ENCODE measurements around the gene CLPTM1L. TPM values are rescaled to one million over a fixed set of nuclear protein-coding genes. Genes with fewer than 3 reads are reported as not detected.
"Not testable (repeated sequence)": the region's sequence is repeated elsewhere in the genome, so short reads cannot be mapped to it uniquely, and the experiment has no call there.

CLPTM1L gene
- total RNA-seq, 1 experiment from 2014 or later = 925 TPM

DNA sequence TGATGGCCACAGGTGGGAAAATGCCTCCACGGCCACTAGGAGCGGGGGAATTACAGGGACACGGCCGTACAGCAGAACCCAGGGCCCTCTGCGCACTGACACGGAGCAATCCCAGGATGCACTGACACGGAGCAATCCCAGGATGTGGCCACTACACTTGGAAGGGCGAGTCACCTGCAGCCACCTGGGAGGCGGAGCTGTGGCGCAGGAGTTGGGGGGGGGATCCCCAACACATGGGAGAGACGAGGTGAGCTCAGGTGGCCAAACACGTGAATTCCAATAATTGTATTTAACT, 6.8 kb downstream of the CLPTM1L start:
- Histone ChIP-seq H3K4me3 (no peak overlapping the region), H3K36me3 (peaks cover 87% of the 10 kb centered on the region), H3K27me3 (no peaks in the 10 kb centered on the region), H3K9me3 (no peaks in the 10 kb centered on the region)
- DNase-seq = no peak

DNA sequence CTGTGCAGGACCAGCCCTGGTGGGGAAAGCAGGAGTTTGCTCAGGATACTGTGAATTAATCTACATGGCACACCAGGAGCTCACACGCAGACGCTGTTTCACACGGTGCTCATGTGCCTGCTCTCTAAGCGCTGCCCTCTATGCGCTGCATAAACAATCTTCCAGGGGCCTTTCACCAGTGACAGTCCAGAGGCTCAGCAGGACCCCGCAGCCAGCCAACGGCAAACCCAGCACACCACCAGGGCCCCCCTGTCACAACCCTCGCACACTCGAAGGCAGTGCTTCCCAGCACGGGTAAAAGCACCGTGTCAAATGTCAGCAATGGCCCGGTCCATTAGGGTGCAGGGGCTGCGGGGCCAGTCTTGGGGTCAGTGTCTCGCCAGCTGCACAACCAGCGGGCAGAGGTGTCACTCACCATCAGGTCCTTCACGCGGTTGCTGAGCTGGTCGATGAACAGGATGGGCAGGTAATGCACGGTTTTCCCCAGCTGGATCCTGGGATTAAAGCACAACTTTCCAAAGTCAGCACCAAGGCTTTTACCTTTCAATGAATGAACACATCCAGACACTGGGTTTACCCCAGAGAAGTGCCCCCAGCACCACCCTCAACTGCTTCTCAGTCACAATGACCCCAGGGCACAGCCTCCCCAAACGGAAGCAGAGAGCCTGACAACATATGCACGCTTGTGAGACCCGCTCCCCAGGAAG, 7.3 kb downstream of the CLPTM1L start:
- no peak overlapping the region for H3K4me3 ChIP-seq
- H3K9me3 ChIP-seq = no peaks in the 10 kb centered on the region
- no peaks in the 10 kb centered on the region for H3K27me3 ChIP-seq
- DNase-seq = no peak
- peaks cover 83% of the 10 kb centered on the region for H3K36me3 ChIP-seq

DNA sequence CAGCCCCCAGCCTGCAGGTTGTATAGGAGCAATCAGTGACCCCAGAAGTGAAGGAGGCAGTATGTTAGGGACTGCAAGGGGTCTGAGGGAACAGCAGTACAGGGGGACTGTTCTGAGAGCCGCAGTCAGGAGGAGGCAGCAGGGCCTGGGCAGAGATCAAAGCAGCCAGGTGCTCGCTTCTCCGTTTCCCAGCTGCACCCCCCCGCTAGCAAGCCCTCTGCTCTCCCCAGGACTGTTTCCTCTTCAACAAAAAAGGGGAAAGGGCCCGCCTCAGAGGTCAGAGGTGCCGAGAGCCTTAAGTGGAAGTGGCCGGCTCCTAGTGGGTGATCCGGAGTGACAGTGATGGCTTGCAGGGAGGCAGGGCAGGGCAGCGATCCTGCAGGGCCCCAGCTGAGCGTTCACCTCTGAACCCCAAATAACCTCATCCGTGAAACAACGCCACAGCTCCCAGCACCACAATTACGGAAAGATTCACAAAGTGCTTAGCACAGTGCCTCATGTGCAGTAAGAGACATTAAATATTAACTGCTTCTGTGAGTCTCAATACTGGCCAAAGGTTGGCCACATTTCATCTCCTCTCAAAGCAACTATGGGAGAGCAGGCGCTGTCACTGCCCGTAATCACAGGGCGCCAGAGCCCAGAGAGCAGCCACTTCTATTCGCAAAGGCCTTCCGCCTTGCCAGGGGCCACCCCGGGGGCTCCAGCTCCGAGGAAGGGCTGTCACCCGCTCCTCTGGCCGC, 8.0 kb downstream of the CLPTM1L start:
- Histone ChIP-seq H3K27me3 (no peaks in the 10 kb centered on the region), H3K36me3 (peaks cover 83% of the 10 kb centered on the region), H3K4me3 (no peak overlapping the region), H3K9me3 (no peaks in the 10 kb centered on the region)
- no peak for DNase-seq

DNA sequence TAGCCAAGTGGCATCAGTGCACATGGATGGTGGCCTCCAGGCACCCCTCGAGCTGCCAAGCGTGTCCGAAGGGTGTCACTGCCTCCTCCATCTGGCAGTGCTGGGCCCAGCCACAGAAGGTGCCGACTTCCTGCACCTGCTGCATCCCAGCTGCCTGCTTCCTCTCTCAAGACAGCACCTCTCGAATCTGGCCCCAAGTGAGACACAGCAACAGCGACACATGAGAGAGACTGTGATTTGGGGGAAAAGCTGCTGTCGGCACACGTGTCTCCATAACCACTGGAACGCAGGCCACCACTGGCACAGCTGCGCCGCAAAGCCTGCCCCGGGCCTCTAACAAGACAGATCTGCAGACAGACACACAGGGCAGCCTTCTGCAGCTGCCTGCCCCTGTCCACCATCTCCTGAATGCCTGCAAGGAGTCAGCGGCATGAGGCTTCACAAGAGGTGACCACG, 8.8 kb downstream of the CLPTM1L start:
- Histone ChIP-seq H3K4me3 (no peak overlapping the region), H3K9me3 (no peaks in the 10 kb centered on the region), H3K27me3 (no peaks in the 10 kb centered on the region), H3K36me3 (peaks cover 83% of the 10 kb centered on the region)
- DNase-seq = no peak

DNA sequence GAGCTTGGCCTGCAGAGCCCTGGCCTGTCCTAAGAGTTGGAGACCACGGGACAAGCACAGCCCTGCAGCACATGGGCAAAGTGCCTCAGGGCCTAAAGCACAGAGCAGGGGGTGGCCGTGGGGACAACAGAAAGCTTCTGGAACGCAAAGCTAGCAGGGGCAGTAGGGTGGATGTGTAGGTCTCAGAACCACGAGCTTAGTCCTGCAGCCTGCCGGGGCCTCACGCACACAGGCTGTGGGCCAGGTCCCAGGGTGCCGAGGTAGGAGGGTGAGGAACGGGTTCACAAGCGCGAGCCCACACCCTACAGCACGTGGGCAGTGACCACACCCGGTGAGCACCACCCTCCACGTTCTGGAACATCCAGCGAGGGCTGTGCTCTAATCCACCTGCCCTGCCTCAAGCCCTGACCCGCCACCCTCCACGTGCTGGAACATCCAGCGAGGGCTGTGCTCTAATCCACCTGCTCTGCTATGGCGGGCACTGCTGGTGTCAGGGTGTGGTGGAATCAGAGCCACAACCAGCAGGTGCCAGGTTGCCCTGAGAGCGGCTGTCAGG, 9.3 kb downstream of the CLPTM1L start:
- peaks cover 83% of the 10 kb centered on the region for H3K36me3 ChIP-seq
- no peaks in the 10 kb centered on the region for H3K9me3 ChIP-seq
- no peak for DNase-seq
- H3K27me3 ChIP-seq = no peaks in the 10 kb centered on the region
- H3K4me3 ChIP-seq = no peak overlapping the region

DNA sequence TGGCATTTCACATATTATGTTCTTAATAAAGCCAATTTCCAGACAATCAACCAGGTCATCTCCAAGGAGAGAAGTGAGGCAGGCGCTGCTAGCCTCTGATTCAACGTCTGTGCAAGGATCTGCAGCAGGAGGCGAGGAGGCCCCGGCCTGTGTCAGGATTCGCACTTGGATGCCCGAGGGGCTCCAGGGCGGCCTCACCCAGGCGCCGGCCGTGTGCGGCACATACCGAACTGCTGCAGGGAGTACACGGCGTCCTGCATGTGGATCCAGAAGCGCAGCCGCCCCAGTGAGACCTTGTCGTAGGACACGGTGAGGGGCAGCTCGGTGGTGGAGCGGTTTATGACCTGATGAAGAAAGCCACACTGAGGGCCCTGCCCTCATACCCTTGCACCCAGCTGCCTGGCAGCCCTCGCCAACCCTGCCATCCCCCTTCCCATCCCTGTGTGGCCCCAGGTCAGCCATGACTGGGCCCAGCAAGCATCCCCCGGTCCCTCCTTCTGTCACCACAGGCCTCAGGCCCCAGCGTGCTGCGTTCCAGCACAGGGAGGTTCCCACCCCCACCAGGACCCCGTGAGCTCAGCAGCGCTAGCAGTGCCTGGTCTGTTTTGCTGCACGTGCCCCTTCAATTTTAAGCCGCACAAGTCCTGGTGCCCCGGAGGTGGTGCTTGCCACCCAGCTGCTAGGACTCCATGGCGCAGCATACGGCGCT, 9.9 kb downstream of the CLPTM1L start:
- no peak overlapping the region for H3K4me3 ChIP-seq
- DNase-seq = no peak
- peaks cover 83% of the 10 kb centered on the region for H3K36me3 ChIP-seq
- H3K9me3 ChIP-seq = no peaks in the 10 kb centered on the region
- H3K27me3 ChIP-seq = no peaks in the 10 kb centered on the region

DNA sequence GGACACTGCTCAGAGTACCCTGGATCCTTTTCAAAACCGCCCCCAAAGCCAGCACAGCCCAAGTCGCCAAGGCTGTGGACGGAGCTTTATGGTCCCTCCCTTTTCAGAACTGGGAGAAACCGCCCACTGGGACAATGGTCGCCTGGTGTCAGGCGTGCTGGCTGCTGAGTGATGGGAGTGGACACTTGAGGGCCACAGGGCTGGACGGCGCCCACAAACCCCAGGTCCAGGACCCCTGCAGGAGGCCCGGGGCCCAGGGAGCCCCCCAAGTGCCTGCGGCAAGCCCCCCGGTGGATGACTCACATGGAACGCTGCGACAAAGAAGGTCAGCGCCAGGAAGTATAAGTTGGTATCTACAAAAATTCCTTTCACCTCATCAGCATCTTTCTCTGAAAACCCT, 10.9 kb downstream of the CLPTM1L start:
- Histone ChIP-seq H3K4me3 (no peak overlapping the region), H3K27me3 (no peaks in the 10 kb centered on the region), H3K36me3 (peaks cover 86% of the 10 kb centered on the region), H3K9me3 (peaks cover 2% of the 10 kb centered on the region)
- no peak for DNase-seq

DNA sequence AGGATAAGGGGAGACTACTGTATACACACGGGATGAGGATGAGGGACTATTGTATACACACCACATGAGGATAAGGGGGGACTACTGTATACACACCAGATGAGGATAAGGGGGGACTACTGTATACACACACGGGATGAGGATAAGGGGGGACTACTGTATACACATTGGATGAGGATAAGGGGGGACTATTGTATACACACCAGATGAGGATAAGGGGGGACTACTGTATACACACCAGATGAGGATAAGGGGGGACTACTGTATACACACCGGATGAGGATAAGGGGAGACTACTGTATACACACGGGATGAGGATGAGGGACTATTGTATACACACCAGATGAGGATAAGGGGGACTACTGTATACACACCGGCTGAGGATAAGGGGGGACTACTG, 11.6 kb downstream of the CLPTM1L start:
- peaks cover 81% of the 10 kb centered on the region for H3K36me3 ChIP-seq
- H3K9me3 ChIP-seq, DNase-seq, H3K27me3 ChIP-seq, H3K4me3 ChIP-seq: not testable (repeated sequence)

DNA sequence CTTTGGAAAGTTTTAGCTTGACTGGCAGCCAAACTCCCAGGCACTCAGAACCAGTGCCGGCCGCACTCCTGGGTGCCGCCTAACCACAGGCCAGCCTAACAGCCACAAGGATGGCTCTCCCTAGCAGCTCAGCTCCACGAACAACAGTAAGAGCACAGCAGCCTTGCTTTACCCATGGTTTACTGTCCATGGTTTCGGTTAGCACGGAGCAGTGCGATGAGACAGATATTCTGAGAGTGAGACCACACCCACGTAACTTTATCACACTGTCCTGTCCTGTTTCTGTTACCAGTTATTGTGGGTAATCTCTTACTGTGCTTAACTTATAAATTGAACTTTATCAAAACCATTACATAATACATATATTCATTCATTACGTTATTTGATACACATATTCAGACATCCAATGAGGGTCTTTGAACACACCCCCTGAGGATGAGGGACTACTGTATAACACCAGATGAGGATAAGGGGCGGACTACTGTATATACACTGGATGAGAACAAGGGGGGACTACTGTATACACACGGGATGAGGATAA, 12.4 kb downstream of the CLPTM1L start:
- Histone ChIP-seq H3K36me3 (peaks cover 74% of the 10 kb centered on the region), H3K4me3 (no peak overlapping the region)
- DNase-seq = no peak

DNA sequence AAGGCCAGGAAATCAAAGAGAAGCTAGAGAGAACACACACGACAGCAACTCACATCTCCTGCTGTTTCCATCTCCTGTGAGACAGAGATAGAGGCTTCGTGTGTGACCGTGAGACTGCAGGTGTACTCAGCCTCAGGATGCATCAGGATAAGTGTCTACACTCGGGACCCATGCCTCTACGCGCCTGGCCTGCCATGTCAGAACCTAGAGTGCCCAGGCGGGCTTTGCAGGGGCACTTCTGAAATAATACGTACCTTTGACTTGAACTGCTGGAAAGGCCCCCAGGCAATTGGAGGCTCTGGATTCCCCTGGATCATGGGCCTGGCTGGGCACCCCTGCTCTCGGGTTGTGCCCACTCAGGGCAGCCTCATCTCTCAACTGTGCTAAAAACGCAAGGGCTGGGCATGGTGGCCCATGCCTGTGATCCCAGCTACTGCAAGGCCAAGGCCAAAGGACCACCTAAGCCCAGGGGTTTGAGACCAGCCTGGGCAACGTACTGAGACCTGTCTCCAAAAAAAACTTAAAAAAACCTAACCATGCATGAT, 13.0 kb downstream of the CLPTM1L start:
- no peaks in the 10 kb centered on the region for H3K27me3 ChIP-seq
- H3K4me3 ChIP-seq = no peak overlapping the region
- H3K9me3 ChIP-seq = peaks cover 3% of the 10 kb centered on the region
- no peak for DNase-seq
- H3K36me3 ChIP-seq = peaks cover 68% of the 10 kb centered on the region

More for the DNA sequence above, 12.4 kb downstream of the CLPTM1L start:
- Histone ChIP-seq H3K27me3 (no peaks in the 10 kb centered on the region), H3K9me3 (peaks cover 3% of the 10 kb centered on the region)

DNA sequence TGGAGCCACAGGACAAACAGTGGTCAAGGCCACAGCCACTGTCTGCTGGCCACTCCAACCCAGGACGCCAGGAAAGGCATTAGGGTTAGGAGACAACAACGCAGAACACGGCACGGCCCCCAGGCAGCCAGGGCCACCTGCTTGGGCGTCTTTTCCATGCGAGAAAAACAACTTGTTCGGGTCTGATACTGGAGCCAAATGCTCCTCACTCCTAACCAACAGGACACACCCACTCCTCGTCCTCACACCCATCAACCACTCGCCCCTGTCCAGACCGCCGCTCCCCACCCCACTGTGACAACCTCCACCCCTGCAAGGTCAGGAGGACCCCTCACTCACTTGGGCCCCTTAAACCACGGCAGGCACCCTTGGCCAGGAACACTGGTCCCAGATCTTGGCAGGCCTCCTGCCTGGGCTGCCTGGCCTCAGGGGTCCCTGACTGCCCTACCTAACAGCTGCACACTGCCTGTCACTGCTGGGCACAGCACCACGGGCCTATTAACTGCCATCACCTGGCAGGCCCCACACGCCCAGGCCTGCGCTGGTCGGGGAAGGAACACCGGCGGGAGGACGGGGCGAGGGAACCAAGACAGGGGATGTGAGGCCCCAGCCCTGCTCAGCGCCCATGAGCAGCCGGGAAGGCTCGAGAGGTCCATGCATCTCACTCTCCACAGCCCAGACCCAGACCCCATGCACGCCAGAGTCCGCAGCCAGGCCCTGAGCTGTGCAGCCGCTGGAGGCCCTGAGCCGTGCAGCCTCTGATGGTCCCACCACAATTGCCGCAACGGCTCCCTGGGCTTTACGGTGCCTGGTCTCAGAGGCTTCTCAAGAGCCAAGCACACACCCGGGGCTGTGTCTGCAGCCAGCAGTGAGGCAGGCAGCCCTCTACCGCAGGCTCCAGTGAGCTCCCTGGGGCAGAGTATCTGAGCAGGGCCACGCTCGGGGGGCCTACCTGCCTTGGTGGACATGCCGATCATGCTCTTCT, 13.8 kb downstream of the CLPTM1L start:
- Histone ChIP-seq H3K4me3 (no peak overlapping the region), H3K36me3 (peaks cover 60% of the 10 kb centered on the region)
- DNase-seq = no peak

DNA sequence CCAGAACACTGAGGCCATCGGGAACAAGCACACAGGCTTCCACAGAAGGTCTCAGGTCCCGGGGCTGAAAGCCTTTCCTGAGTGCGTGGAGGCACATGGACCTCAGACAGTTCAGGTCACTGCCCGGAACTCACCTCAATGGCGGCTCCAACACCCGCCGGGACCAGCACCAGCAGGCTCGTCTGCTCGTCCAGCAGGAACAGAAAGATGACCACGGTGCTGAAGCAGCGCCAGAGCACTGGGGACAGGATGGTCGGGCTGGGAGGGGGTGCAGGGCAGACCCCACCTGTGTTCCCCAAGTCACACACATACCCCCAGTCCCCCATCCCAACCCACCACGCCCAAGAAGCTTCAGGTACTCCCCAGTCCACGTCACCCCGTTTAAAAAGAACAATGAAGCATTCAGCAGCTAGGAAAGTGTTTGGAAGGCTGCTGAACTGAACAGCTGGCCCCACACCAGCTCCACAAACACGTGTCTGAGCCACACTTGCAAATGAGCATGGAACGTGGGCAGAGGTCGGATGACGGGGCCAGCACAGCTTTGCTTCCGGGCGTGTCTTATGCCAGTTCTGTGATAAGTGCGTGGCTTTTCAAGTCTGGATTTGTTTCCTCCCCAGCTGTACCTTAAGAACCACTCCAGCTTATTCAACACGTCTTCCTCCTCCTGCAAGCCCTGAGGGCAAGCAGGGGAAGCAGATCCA, 14.6 kb downstream of the CLPTM1L start:
- no peak overlapping the region for H3K4me3 ChIP-seq
- H3K9me3 ChIP-seq = peaks cover 3% of the 10 kb centered on the region
- no peaks in the 10 kb centered on the region for H3K27me3 ChIP-seq
- peaks cover 60% of the 10 kb centered on the region for H3K36me3 ChIP-seq
- DNase-seq = no peak

More for the DNA sequence above, 13.8 kb downstream of the CLPTM1L start:
- Histone ChIP-seq H3K9me3 (peaks cover 3% of the 10 kb centered on the region), H3K27me3 (no peaks in the 10 kb centered on the region)

DNA sequence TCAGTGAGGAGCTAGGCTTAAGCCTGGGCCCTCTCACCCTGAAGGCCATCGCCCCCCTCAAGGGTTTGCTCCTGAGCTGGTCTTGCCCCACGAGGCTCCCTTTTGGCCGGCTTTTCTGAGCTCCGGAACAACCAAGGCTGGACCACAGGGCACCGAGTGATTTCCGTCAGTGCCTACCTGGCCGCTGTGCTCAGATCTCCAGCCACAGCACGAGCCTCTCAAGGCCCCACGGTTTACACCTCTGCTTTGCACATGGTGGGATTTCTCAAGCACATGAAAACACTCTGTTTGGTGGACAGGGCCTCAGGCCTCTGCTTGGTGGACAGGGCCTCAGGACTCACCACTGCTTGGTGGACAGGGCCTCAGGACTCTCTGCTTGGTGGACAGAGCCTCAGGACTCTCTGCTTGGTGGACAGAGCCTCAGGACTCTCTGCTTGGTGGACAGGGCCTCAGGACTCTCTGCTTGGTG, 15.8 kb downstream of the CLPTM1L start:
- Histone ChIP-seq H3K9me3 (peaks cover 3% of the 10 kb centered on the region), H3K36me3 (peaks cover 60% of the 10 kb centered on the region), H3K27me3 (no peaks in the 10 kb centered on the region), H3K4me3 (no peak overlapping the region)
- DNase-seq = no peak

DNA sequence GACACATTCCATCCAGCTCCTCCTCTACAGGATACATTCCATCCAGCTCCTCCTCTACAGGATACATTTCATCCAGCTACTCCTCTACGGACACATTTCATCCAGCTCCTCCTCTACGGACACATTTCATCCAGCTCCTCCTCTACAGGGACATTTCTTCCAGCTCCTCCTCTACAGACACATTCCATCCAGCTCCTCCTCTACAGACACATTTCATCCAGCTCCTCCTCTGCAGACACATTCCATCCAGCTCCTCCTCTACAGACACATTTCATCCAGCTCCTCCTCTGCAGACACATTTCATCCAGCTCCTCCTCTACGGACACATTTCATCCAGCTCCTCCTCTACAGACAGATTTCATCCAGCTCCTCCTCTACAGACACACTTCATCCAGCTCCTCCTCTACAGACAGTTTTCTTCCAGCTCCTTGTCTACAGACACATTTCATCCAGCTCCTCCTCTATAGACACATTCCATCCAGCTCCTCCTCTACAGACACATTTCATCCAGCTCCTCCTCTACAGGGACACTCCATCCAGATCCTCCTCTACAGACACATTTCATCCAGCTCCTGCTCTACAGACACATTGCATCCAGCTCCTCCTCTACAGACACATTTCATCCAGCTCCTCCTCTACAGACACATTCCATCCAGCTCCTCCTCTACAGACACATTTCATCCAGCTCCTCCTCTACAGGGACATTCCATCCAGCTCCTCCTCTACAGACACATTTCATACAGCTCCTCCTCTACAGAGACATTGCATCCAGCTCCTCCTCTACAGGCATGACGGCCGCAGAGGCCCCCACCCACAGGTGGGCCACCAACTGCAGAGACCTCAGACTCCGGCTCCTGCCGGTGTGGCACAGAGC, 16.4 kb downstream of the CLPTM1L start:
- not testable (repeated sequence) for H3K4me3 ChIP-seq, H3K27me3 ChIP-seq, H3K9me3 ChIP-seq
- H3K36me3 ChIP-seq = peaks cover 62% of the 10 kb centered on the region
- DNase-seq = peak; percentile 70

All from MG63 (cell line).